SK-N-SH treated with all-trans-retinoic acid at 6 μM for 48 hours (cell line): Measurements from ENCODE around the gene DCDC2C.

Source experiments
- ATAC-seq: fragments of 200-7000 bp; cut with Tn5 transposase; 3 replicates; pipeline ENCODE4 v1.9.1; 2020; ENCODE audit warnings: mild to moderate bottlenecking, moderate library complexity
- ARNTL ChIP-seq: fragments of 450-650 bp; formaldehyde crosslinking; IDR thresholded peaks from 2 replicates; pipeline ENCODE4 v1.5.0; 2020; ENCODE audit warnings: low read depth, mild to moderate bottlenecking, moderate library complexity, borderline replicate concordance
- BACH2 ChIP-seq: fragments of 250-450 bp; sonication (Bioruptor Pico); IDR thresholded peaks from 2 replicates; pipeline ENCODE4 v1.9.0; 2021; ENCODE audit warnings: mild to moderate bottlenecking, borderline replicate concordance
- CSDC2 ChIP-seq: fragments of 250-450 bp; sonication (Bioruptor Pico); IDR thresholded peaks from 2 replicates; pipeline ENCODE4 v1.5.0; 2020; ENCODE audit warnings: mild to moderate bottlenecking, moderate library complexity
- ESRRG ChIP-seq: fragments of 250-450 bp; sonication (Bioruptor Pico); IDR thresholded peaks from 2 replicates; pipeline ENCODE4 v1.6.1; 2021; ENCODE audit warnings: mild to moderate bottlenecking
- GLIS3 ChIP-seq: fragments of 250-450 bp; sonication (Bioruptor Pico); IDR thresholded peaks from 2 replicates; pipeline ENCODE4 v1.5.0; 2020; ENCODE audit warnings: mild to moderate bottlenecking, moderate library complexity
- ISL1 ChIP-seq: fragments of 250-450 bp; sonication (Bioruptor Pico); IDR thresholded peaks from 2 replicates; pipeline ENCODE4 v2.1.2; 2022; ENCODE audit warnings: mild to moderate bottlenecking, moderate library complexity
- OSR1 ChIP-seq: fragments of 250-450 bp; sonication (Bioruptor Pico); IDR thresholded peaks from 2 replicates; pipeline ENCODE4 v1.8.0; 2022; ENCODE audit warnings: moderate library complexity, mild to moderate bottlenecking, inconsistent platforms
- PPARA ChIP-seq: fragments of 250-450 bp; sonication (Bioruptor Pico); IDR thresholded peaks from 2 replicates; pipeline ENCODE4 v1.5.0; 2020; ENCODE audit warnings: mild to moderate bottlenecking, borderline replicate concordance
- RARB ChIP-seq: fragments of 250-450 bp; sonication (Bioruptor Pico); IDR thresholded peaks from 2 replicates; pipeline ENCODE4 v1.8.0; 2021; ENCODE audit warnings: mild to moderate bottlenecking, moderate library complexity
- SNAI2 ChIP-seq: fragments of 250-450 bp; sonication (Bioruptor Pico); IDR thresholded peaks from 2 replicates; pipeline ENCODE4 v1.5.0; 2020; ENCODE audit warnings: mild to moderate bottlenecking, moderate library complexity
- TCF4 ChIP-seq: fragments of 250-450 bp; sonication (Bioruptor Pico); IDR thresholded peaks from 2 replicates; pipeline ENCODE4 v1.8.0; 2021; ENCODE audit warnings: mild to moderate bottlenecking, moderate library complexity, borderline replicate concordance
- TOX ChIP-seq: fragments of 250-450 bp; sonication (Bioruptor Pico); IDR thresholded peaks from 2 replicates; pipeline ENCODE4 v1.8.0; 2021; ENCODE audit warnings: mild to moderate bottlenecking, moderate library complexity, borderline replicate concordance
- ZC3H10 ChIP-seq: fragments of 250-450 bp; sonication (Bioruptor Pico); IDR thresholded peaks from 2 replicates; pipeline ENCODE4 v1.5.1; 2021; ENCODE audit warnings: mild to moderate bottlenecking, moderate library complexity
- ZFP3 ChIP-seq: fragments of 250-450 bp; sonication (Bioruptor Pico); IDR thresholded peaks from 2 replicates; pipeline ENCODE4 v1.5.0; 2020; ENCODE audit warnings: mild to moderate bottlenecking, moderate library complexity
- ZFP30 ChIP-seq: fragments of 450-650 bp; formaldehyde crosslinking; IDR thresholded peaks from 2 replicates; pipeline ENCODE4 v1.5.0; 2022; ENCODE audit warnings: mild to moderate bottlenecking, moderate library complexity
- ZNF565 ChIP-seq: fragments of 450-650 bp; formaldehyde crosslinking; conservative IDR thresholded peaks from 2 replicates; pipeline ENCODE4 v1.5.0; 2020; ENCODE audit warnings: low read depth, mild to moderate bottlenecking, moderate library complexity
- ZNF70 ChIP-seq: fragments of 450-650 bp; formaldehyde crosslinking; IDR thresholded peaks from 2 replicates; pipeline ENCODE4 v1.5.0; 2020; ENCODE audit warnings: mild to moderate bottlenecking, moderate library complexity
- ZNF8 ChIP-seq: fragments of 450-650 bp; formaldehyde crosslinking; IDR thresholded peaks from 2 replicates; pipeline ENCODE4 v1.5.0; 2020; ENCODE audit warnings: mild to moderate bottlenecking, moderate library complexity
- TF ChIP-seq, protein P1 (sequence below): fragments of 250-450 bp; sonication (Bioruptor Pico); IDR thresholded peaks from 2 replicates; pipeline ENCODE4 v1.5.1; 2020; ENCODE audit warnings: low read depth, mild to moderate bottlenecking, moderate library complexity
- TF ChIP-seq, protein P2 (sequence below): fragments of 250-450 bp; sonication (Bioruptor Pico); IDR thresholded peaks from 2 replicates; pipeline ENCODE4 v1.5.1; 2021; ENCODE audit warnings: mild to moderate bottlenecking, moderate library complexity
- TF ChIP-seq, protein P3 (sequence below): fragments of 250-450 bp; sonication (Bioruptor Pico); IDR thresholded peaks from 2 replicates; pipeline ENCODE4 v1.8.0; 2021; ENCODE audit warnings: low read depth, mild to moderate bottlenecking, moderate library complexity, borderline replicate concordance

The DCDC2C gene

DNA sequence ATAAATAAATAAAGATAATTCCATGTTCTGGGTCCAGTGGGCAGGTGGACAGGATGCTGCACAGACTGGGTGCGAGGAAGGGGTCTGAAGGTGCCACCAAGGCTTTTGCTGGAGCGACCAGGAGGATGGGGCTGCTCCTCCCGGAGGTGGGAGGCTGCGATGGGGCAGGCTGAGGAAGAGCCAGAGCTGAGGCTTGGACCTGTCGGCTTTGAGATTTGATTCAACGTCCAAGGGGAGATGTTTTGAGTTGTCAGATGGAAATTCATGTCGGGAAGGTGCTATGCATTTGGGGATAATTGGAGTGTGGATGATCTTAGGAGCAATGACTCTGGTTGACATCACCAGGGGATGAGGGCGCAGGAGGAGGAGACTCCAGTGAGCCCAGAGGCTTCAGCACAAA, 33.7 kb upstream of the DCDC2C start:
- no peak for ATAC-seq
- no peak for TF ChIP-seq ZNF565 (CRISPR knock-in tag)
- TF ChIP-seq ZNF8 (CRISPR knock-in tag) = no peak
- TF ChIP-seq PPARA (CRISPR knock-in tag) = no peak
- TF ChIP-seq ARNTL (CRISPR knock-in tag) = no peak
- TF ChIP-seq ZNF70 (CRISPR knock-in tag) = no peak
- TF ChIP-seq TOX (CRISPR knock-in tag) = no peak

- TF ChIP-seq ZC3H10 (no peak), ZNF70 (CRISPR knock-in tag) (no peak), GLIS3 (CRISPR knock-in tag) (no peak), CSDC2 (no peak), PPARA (CRISPR knock-in tag) (no peak), SNAI2 (CRISPR knock-in tag) (no peak), ARNTL (CRISPR knock-in tag) (no peak), RARB (CRISPR knock-in tag) (no peak), ISL1 (no peak), ESRRG (CRISPR knock-in tag) (no peak)
- TF ChIP-seq, protein P1, sequence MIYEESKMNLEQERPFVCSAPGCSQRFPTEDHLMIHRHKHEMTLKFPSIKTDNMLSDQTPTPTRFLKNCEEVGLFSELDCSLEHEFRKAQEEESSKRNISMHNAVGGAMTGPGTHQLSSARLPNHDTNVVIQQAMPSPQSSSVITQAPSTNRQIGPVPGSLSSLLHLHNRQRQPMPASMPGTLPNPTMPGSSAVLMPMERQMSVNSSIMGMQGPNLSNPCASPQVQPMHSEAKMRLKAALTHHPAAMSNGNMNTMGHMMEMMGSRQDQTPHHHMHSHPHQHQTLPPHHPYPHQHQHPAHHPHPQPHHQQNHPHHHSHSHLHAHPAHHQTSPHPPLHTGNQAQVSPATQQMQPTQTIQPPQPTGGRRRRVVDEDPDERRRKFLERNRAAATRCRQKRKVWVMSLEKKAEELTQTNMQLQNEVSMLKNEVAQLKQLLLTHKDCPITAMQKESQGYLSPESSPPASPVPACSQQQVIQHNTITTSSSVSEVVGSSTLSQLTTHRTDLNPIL = no peak
- TF ChIP-seq, protein P2, sequence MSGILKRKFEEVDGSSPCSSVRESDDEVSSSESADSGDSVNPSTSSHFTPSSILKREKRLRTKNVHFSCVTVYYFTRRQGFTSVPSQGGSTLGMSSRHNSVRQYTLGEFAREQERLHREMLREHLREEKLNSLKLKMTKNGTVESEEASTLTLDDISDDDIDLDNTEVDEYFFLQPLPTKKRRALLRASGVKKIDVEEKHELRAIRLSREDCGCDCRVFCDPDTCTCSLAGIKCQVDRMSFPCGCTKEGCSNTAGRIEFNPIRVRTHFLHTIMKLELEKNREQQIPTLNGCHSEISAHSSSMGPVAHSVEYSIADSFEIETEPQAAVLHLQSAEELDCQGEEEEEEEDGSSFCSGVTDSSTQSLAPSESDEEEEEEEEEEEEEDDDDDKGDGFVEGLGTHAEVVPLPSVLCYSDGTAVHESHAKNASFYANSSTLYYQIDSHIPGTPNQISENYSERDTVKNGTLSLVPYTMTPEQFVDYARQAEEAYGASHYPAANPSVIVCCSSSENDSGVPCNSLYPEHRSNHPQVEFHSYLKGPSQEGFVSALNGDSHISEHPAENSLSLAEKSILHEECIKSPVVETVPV (CRISPR knock-in tag) = no peak
- TF ChIP-seq, protein P3, sequence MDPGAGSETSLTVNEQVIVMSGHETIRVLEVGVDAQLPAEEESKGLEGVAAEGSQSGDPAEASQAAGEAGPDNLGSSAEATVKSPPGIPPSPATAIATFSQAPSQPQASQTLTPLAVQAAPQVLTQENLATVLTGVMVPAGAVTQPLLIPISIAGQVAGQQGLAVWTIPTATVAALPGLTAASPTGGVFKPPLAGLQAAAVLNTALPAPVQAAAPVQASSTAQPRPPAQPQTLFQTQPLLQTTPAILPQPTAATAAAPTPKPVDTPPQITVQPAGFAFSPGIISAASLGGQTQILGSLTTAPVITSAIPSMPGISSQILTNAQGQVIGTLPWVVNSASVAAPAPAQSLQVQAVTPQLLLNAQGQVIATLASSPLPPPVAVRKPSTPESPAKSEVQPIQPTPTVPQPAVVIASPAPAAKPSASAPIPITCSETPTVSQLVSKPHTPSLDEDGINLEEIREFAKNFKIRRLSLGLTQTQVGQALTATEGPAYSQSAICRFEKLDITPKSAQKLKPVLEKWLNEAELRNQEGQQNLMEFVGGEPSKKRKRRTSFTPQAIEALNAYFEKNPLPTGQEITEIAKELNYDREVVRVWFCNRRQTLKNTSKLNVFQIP (CRISPR knock-in tag) = no peak
- TF ChIP-seq, all 23 proteins: peak for 0
- no peak for ATAC-seq
These were observed 33.0 kb upstream of the DCDC2C start for GRCh38 chr2:3670376-3670775.

- ATAC-seq = no peak
- no peak for TF ChIP-seq RARB (CRISPR knock-in tag)
- no peak for TF ChIP-seq ESRRG (CRISPR knock-in tag)
- TF ChIP-seq ZNF8 (CRISPR knock-in tag) = no peak
- TF ChIP-seq SNAI2 (CRISPR knock-in tag) = no peak
- no peak for TF ChIP-seq GLIS3 (CRISPR knock-in tag)
- TF ChIP-seq, protein P1 = no peak
- no peak for TF ChIP-seq BACH2 (CRISPR knock-in tag)
- no peak for TF ChIP-seq OSR1
- no peak for TF ChIP-seq ZFP3 (CRISPR knock-in tag)
- no peak for TF ChIP-seq CSDC2
- TF ChIP-seq TCF4 = no peak
- no peak for TF ChIP-seq TOX (CRISPR knock-in tag)
- TF ChIP-seq ZNF565 (CRISPR knock-in tag) = no peak
- no peak for TF ChIP-seq ZFP30 (CRISPR knock-in tag)
- no peak for TF ChIP-seq ISL1
- TF ChIP-seq ARNTL (CRISPR knock-in tag) = no peak
These were observed 32.4 kb upstream of the DCDC2C start for GRCh38 chr2:3670941-3671340.

GRCh38 chr2:3672861-3673678, 30.3 kb upstream of the DCDC2C start:
- TF ChIP-seq TOX (CRISPR knock-in tag) = no peak
- no peak for TF ChIP-seq RARB (CRISPR knock-in tag)
- TF ChIP-seq, protein P1 = no peak
- TF ChIP-seq TCF4 = no peak
- ATAC-seq = no peak
